OCI-LY3 (cell line): ENCODE data around the gene B4GALNT2.

ENCODE experiments used
- H2AFZ ChIP-seq: fragments of 200-600, 300-600 bp; shearing (Covaris generic); 2 replicates; pipeline ENCODE4 v1.6.0; 2014; ENCODE audit warnings: antibody characterized with exemption, low read depth, low read length
- H3K27ac ChIP-seq: fragments of 200-600, 300-600 bp; sonication (generic); 2 replicates; pipeline ENCODE4 v1.5.1; 2014; ENCODE audit warnings: mild to moderate bottlenecking, low read length, moderate library complexity, mixed read lengths
- H3K27me3 ChIP-seq: fragments of 200-600, 300-600 bp; sonication (generic); 2 replicates; pipeline ENCODE4 v1.6.1; 2014; ENCODE audit warnings: low read depth, low read length, mixed read lengths
- H3K36me3 ChIP-seq: fragments of 200-600, 300-600 bp; sonication (generic); replicated peaks from 2 replicates; pipeline ENCODE3; 2014; ENCODE audit warnings: low read depth, low read length, mixed read lengths
- H3K4me1 ChIP-seq: fragments of 300-600, 200-600 bp; sonication (generic); 2 replicates; pipeline ENCODE4 v1.6.1; 2014; ENCODE audit warnings: low read length, mixed read lengths
- H3K4me2 ChIP-seq: fragments of 200-600, 300-600 bp; sonication (generic); 2 replicates; pipeline ENCODE4 v1.6.1; 2014; ENCODE audit warnings: low read length, mixed read lengths
- H3K4me3 ChIP-seq: fragments of 300-600, 200-600 bp; sonication (generic); 2 replicates; pipeline ENCODE4 v1.5.1; 2014; ENCODE audit warnings: antibody characterized with exemption, mild to moderate bottlenecking, low read length, moderate library complexity
- H3K79me2 ChIP-seq: fragments of 300-600, 200-600 bp; shearing (Covaris generic); 2 replicates; pipeline ENCODE4 v1.6.1; 2014; ENCODE audit warnings: mild to moderate bottlenecking, low read length, mixed read lengths
- H3K9ac ChIP-seq: fragments of 300-600, 200-600 bp; shearing (Covaris generic); 2 replicates; pipeline ENCODE4 v1.6.0; 2014; ENCODE audit warnings: mild to moderate bottlenecking, low read length, moderate library complexity
- H3K9me3 ChIP-seq: fragments of 200-600, 300-600 bp; shearing (Covaris generic); 2 replicates; pipeline ENCODE4 v1.6.1; 2014; ENCODE audit warnings: low read length, mixed read lengths; ENCODE audit not compliant: insufficient read depth
- H4K20me1 ChIP-seq: fragments of 200-600, 300-600 bp; sonication (generic); 2 replicates; pipeline ENCODE4 v1.6.1; 2016; ENCODE audit warnings: low read length, mixed read lengths; ENCODE audit not compliant: insufficient read depth
- EZH2phosphoT487 ChIP-seq: fragments of 200-600 bp; shearing (Covaris generic); IDR thresholded peaks from 2 replicates; pipeline ENCODE4 v1.6.1; 2018; ENCODE audit warnings: antibody characterized with exemption, mixed run types, low read depth
- TF ChIP-seq, protein P1 (sequence below): fragments of 200-600, 300-600 bp; sonication (generic); IDR thresholded peaks from 2 replicates; pipeline ENCODE4 v1.5.1; 2014; ENCODE audit warnings: antibody characterized with exemption, low read length, low read depth

B4GALNT2 gene

DNA sequence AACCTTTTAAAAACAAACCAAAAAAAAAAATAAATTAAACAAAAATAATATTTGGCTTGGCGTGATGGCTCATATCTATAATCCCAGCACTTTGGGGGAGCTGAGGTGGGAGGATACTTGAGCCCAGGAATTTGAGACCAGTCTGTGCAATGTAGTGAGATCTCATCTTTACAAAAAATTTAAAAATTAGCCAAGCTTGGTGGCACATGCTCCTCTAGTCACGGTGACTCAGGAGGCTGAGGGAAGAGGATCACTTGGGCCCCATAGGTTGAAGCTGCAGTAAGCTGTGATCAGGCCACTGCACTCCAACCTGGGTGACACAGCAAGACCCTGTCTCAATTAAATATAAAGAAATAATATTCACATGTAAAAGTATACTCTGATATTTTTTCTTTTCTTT lies 65.6 kb downstream of the B4GALNT2 start:
- Histone ChIP-seq H3K4me2 (no peak overlapping the region), H3K27me3 (no peaks in the 10 kb centered on the region), H2AFZ (no peak overlapping the region), H3K4me3 (no peak overlapping the region), H3K36me3 (no peaks in the 10 kb centered on the region), H4K20me1 (no peaks in the 10 kb centered on the region), H3K4me1 (peaks cover 13% of the 10 kb centered on the region), H3K79me2 (no peaks in the 10 kb centered on the region), H3K9ac (no peak overlapping the region), H3K9me3 (no peaks in the 10 kb centered on the region), H3K27ac (no peak overlapping the region)
- no peak for TF ChIP-seq EZH2phosphoT487
- TF ChIP-seq, protein P1, sequence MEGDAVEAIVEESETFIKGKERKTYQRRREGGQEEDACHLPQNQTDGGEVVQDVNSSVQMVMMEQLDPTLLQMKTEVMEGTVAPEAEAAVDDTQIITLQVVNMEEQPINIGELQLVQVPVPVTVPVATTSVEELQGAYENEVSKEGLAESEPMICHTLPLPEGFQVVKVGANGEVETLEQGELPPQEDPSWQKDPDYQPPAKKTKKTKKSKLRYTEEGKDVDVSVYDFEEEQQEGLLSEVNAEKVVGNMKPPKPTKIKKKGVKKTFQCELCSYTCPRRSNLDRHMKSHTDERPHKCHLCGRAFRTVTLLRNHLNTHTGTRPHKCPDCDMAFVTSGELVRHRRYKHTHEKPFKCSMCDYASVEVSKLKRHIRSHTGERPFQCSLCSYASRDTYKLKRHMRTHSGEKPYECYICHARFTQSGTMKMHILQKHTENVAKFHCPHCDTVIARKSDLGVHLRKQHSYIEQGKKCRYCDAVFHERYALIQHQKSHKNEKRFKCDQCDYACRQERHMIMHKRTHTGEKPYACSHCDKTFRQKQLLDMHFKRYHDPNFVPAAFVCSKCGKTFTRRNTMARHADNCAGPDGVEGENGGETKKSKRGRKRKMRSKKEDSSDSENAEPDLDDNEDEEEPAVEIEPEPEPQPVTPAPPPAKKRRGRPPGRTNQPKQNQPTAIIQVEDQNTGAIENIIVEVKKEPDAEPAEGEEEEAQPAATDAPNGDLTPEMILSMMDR: no peak

DNA sequence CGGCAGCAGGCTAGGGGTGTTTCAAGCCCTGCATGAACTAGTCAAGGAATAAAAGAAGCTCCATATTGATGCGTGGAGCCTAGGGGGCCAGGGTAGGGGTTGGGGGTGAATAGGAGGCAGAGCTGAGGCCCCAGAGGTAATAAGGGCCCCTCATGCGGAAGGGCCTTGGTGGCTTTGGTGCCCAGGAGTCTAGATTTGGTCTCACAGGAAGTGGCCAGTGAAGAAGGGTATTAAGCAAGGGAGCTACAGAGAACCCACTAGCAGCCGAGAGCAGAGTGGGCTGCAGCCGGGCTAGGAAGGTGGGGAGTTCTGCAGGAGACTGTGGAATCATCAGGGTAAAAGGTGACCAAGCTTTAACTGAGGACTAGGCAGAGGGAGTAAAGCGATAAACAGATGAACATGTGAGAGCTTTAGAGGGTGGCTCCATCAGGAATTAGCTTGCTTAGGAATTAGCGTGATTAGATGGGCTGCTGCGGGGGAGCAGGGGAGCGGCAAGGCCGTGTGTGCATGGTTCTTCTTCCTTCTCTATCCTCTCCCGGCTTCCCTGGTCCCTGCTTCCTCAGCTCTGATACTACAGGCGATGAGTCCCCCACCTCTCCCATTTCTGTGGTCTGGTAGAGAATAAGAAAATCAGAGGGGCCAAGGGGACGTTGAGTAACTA lies 68.0 kb downstream of the B4GALNT2 start:
- no peak for TF ChIP-seq EZH2phosphoT487
- TF ChIP-seq, protein P1: no peak
- H3K4me2 ChIP-seq: no peak overlapping the region
- H3K9ac ChIP-seq: no peak overlapping the region
- no peaks in the 10 kb centered on the region for H3K79me2 ChIP-seq
- H3K4me1 ChIP-seq: peaks cover 3% of the 10 kb centered on the region
- H4K20me1 ChIP-seq: no peaks in the 10 kb centered on the region
- H3K9me3 ChIP-seq: no peaks in the 10 kb centered on the region
- H3K36me3 ChIP-seq: no peaks in the 10 kb centered on the region
- no peaks in the 10 kb centered on the region for H3K27me3 ChIP-seq
- no peak overlapping the region for H2AFZ ChIP-seq
- H3K4me3 ChIP-seq: no peak overlapping the region
- H3K27ac ChIP-seq: no peak overlapping the region

DNA sequence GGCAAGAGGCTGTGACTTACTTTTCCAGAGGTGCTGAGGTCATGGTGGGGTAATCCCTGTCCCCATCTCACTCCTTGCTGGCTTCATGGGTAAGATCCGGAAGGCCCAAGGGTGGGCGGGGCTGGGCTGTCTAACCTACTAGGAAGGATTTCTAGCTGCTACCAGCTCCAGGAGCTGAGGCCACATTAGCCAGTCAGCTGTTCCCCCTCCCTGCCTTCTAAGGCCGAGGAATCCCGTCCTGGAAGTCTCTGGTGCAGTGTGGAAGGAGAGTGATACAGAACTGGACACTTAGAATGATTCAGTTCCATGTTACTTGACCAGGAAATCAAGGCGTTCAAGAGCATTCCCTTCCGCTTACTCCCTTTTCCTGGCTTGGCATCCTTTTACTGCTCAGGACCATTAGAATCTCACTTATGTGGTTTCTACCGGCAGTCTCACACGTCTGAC lies 68.9 kb downstream of the B4GALNT2 start:
- H3K4me3 ChIP-seq: no peak overlapping the region
- peaks cover 2% of the 10 kb centered on the region for H3K36me3 ChIP-seq
- H3K79me2 ChIP-seq: no peaks in the 10 kb centered on the region
- H4K20me1 ChIP-seq: no peaks in the 10 kb centered on the region
- H3K4me2 ChIP-seq: no peak overlapping the region
- H2AFZ ChIP-seq: no peak overlapping the region
- H3K27ac ChIP-seq: no peak overlapping the region
- no peak overlapping the region for H3K9ac ChIP-seq
- H3K4me1 ChIP-seq: no peaks in the 10 kb centered on the region
- TF ChIP-seq, protein P1: no peak
- TF ChIP-seq EZH2phosphoT487: no peak
- H3K9me3 ChIP-seq: no peaks in the 10 kb centered on the region
- H3K27me3 ChIP-seq: no peaks in the 10 kb centered on the region

GRCh38 chr17:49203796-49204195 lies 71.2 kb downstream of the B4GALNT2 start:
- Histone ChIP-seq H3K9me3 (no peaks in the 10 kb centered on the region), H3K27me3 (no peaks in the 10 kb centered on the region), H3K9ac (no peak overlapping the region), H3K27ac (no peak overlapping the region), H3K4me1 (no peaks in the 10 kb centered on the region), H3K4me2 (no peak overlapping the region), H4K20me1 (no peaks in the 10 kb centered on the region), H3K79me2 (no peaks in the 10 kb centered on the region), H2AFZ (no peak overlapping the region), H3K36me3 (peaks cover 3% of the 10 kb centered on the region), H3K4me3 (no peak overlapping the region)
- no peak for TF ChIP-seq EZH2phosphoT487
- TF ChIP-seq, protein P1: no peak
